Lower leg skin (tissue), 4 donors: Measurements from ENCODE around the gene ZNF101. TPM values are rescaled to one million over a fixed set of nuclear protein-coding genes. Genes with fewer than 3 reads are reported as not detected.

Experiments used
- DNase-seq, 2 donors: peaks; one replicate each; pipeline ENCODE4 v3.0.0-alpha.2; 2019; ENCODE audit warnings: low spot score in 2 of 2
- H3K4me3 ChIP-seq: fragments of 200-600 bp; sonication (generic); 2 replicates; pipeline ENCODE4 v1.5.1; 2017; ENCODE audit warnings: mild to moderate bottlenecking, low read depth; ENCODE audit not compliant: poor library complexity, severe bottlenecking
- POLR2A ChIP-seq, 2 donors: fragments of 450-650 bp; IDR thresholded peaks; one replicate each; pipeline ENCODE4 v1.6.1; 2016 to 2017; ENCODE audit warnings: antibody characterized with exemption in 2 of 2, mild to moderate bottlenecking in 1 of 2, moderate library complexity in 1 of 2
- WGBS, 2 donors: methylation state at CpG; one replicate each; pipeline ENCODE4 v1.1.5; 2018; 5-methylcytosine and 5-hydroxymethylcytosine counted together
- intact Hi-C: fragments of 100-400 bp; cut with DNase I; formaldehyde crosslinking; loops from one replicate; pipeline ENCODE4 v1.15.0; 2023; ENCODE audit warnings: low total_unique reads
- total RNA-seq, 4 donors: library from RNA; depleted of rRNA; stranded (reverse); fragments of >200 nt; gene quantifications; one replicate each; pipeline ENCODE4 v1.1.0, GENCODE V29; 2016
- TF ChIP-seq, protein P1 (sequence below), 3 donors: fragments of 450-650 bp; IDR thresholded peaks; one replicate each; pipeline ENCODE4 v1.5.1; 2016; ENCODE audit warnings: antibody characterized with exemption in 3 of 3, mild to moderate bottlenecking in 3 of 3, moderate library complexity in 2 of 3

The ZNF101 gene
- total RNA-seq, 4 donors from 2014 or later: 4.5 to 18.6 (median 7.2) TPM

DNA sequence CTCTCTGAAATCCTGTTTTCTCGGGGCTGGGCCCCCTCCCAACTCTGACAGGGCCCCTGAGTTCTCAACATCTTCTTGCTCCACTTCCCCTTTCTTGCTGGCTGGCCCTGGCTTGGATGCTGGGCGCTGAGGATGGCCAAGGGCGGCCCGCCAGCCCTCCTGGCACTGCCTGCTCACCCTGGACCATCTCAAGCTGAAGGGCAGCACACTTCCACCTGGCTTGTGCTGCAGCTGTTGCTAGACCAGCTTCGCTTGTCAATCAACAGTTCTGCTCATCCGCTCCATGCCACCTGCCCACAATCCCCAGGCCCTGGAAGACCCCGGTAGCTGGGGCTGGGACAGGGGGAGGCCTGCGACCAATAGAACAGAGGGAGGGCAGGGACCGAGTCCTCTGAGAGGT lies 18.3 kb upstream of the ZNF101 start:
- TF ChIP-seq POLR2A (IDR thresholded peaks at IDR 0.05): no peak
- TF ChIP-seq, protein P1, sequence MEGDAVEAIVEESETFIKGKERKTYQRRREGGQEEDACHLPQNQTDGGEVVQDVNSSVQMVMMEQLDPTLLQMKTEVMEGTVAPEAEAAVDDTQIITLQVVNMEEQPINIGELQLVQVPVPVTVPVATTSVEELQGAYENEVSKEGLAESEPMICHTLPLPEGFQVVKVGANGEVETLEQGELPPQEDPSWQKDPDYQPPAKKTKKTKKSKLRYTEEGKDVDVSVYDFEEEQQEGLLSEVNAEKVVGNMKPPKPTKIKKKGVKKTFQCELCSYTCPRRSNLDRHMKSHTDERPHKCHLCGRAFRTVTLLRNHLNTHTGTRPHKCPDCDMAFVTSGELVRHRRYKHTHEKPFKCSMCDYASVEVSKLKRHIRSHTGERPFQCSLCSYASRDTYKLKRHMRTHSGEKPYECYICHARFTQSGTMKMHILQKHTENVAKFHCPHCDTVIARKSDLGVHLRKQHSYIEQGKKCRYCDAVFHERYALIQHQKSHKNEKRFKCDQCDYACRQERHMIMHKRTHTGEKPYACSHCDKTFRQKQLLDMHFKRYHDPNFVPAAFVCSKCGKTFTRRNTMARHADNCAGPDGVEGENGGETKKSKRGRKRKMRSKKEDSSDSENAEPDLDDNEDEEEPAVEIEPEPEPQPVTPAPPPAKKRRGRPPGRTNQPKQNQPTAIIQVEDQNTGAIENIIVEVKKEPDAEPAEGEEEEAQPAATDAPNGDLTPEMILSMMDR (IDR thresholded peaks at IDR 0.05): no peak
- no peak for DNase-seq
- intact Hi-C loops: no loop called here
- 90% methylated on average over 9 of the region's 9 CpGs for WGBS, 2 donors
- no peak overlapping the region for H3K4me3 ChIP-seq

DNA sequence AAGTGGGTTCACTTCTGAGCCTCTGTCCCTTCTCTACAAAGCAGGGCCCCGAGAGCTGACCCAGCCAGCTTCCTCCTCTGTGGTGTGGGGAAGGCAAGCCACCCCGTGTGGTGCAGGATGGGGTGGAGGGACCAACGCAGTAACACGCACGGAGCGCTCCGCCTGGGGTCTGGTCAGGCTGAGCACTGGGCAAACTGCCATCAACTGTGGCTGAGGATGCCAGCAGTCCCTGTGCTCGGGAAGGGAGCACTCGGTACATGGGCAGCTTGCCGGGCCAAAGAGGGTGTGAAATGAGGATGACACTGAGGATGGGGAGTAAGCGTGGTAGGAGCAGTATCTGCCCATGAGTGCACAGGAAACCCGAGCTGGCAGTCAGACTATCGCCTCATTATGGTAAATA lies 17.6 kb upstream of the ZNF101 start:
- DNase-seq: no peak

DNA sequence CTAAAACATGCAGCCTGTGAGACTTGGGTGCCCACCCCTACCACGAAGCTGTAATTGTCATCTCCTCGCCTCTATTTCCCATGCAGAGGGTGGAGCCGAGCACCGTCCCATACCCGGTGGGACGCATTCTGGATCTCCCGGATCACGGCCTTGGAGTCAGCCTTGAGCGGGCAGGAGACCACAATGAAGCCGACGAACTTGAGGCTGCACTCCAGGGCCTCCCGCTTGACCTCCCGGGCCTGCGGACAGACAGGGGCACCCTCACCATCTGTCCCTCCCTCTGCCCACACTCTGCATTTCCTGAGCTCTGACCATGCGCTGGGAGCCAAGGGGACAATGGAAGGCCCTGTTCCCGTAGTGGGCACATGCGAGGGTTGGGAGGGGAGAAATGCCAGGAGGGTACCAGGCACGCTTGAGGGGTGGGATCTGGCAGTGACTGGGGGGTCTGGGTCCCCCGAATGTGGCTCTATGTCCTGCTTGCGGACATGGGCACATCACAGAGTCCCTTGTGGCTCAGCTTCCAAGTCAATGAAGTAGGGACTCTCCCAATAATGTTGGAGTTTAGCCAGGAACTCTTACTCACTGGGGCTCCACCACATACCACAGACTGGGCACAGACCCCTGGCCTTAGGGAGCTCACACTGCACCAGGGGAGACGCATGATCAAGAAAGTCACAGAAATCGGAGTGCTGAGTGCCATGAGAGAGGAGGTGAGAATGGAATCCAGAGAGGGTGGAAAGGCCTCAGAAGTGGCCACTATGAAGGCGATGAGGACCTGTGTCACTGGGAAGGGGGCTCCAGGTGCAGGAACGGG lies 15.9 kb upstream of the ZNF101 start:
- H3K4me3 ChIP-seq: no peak overlapping the region
- no peak for DNase-seq
- TF ChIP-seq, protein P1 (IDR thresholded peaks at IDR 0.05): no peak
- TF ChIP-seq POLR2A (IDR thresholded peaks at IDR 0.05): no peak
- intact Hi-C loops: no loop called here
- 91 to 92% methylated on average over 23 to 24 of the region's 24 CpGs for WGBS, 2 donors

More for the DNA sequence above, 17.6 kb upstream of the ZNF101 start:
- H3K4me3 ChIP-seq: no peak overlapping the region
- 69 to 71% methylated on average over 8 to 13 of the region's 13 CpGs for WGBS, 2 donors
- intact Hi-C loops: no loop called here
- TF ChIP-seq, protein P1 (IDR thresholded peaks at IDR 0.05): no peak
- TF ChIP-seq POLR2A (IDR thresholded peaks at IDR 0.05): no peak

DNA sequence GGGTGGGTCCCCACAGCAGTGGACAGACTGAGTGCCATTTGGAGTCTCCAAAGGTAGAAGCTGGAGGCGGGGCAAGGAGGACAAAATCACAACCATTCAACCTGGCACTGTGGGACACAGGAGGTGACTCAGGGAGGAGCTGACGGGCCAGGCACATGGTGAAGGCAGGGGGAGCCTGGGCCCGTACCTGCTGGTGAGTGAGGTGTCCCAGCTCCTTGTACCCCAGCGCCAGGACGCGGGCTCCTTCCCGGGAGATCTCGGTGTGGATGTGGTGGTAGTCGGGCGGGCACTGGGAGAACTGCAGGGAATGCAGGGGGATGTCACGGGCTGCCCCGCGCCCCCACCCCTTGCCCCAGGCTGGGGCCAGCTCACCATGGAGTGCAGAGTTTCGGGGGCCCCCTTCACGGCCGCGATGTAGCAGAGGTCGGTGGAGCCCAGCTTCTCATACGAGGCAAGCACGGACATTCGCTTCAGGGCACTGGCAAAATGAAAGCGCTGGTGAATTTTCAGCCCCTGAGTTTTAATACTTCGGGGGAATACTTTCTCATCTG lies 15.0 kb upstream of the ZNF101 start:
- H3K4me3 ChIP-seq: no peak overlapping the region
- TF ChIP-seq, protein P1 (IDR thresholded peaks at IDR 0.05): no peak
- no peak for TF ChIP-seq POLR2A (IDR thresholded peaks at IDR 0.05)
- WGBS, 2 donors: 94% methylated on average over 23 of the region's 23 CpGs
- intact Hi-C loops: no loop called here
- no peak for DNase-seq

DNA sequence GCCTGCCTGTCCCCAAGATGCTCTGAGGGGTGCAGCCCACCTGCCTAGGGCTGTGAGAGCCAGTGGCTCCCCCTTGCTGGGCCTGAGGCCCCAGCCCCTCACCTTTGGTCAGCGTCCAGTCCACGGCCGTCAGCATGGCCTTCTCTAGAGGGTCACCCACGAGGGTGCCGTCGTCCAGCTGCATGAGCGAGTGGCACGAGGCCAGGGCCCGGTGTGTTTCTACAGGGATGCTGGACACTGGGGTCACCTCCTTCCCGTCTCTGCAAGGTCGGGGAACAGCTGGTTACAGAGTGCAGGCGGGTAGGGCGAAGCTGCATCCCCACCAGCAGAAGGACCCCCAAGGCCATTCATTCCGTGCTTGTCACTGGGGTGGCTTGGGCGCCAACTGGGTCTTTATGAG lies 14.2 kb upstream of the ZNF101 start:
- TF ChIP-seq, protein P1 (IDR thresholded peaks at IDR 0.05): no peak
- WGBS, 2 donors: 92 to 95% methylated on average over 13 to 14 of the region's 15 CpGs
- no peak overlapping the region for H3K4me3 ChIP-seq
- intact Hi-C loops: no loop called here
- DNase-seq: no peak
